ENCODE results near the gene AUTS2. TPM values are rescaled to one million over a fixed set of nuclear protein-coding genes. Genes with fewer than 3 reads are reported as not detected.

The AUTS2 gene
- total RNA-seq, 1 experiment from 2014 or later, result 256 TPM

DNA sequence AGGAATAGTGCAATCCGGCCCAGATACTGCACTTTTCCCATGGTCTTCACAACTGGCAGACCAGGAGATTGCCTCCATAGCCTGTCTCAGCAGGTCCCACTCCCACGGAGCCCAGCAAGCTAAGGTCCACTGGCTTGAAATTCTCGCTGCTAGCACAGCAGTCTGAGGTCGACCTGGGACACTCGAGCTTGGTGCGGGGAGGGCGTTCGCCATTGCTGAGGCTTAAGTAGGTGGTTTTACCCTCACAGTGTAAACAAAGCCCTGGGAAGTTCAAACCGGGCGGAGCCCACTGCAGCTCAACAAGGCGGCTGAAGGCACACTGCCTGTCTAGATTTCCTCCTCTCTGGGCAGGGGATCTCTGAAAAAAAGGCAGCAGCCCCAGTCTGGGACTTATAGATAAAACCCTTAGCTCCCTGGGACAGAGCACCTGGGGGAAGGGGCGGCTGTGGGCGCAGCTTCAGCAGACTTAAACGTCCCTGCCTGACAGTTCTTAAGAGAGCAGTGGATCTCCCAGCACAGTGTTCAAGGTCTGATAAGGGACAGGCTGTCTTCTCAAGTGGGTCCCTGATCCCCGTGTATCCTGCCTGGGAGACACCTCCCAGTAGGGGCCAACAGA is 1240.1 kb downstream of the AUTS2 start:
- peaks cover 27 to 44% of the 10 kb centered on the region in 2 experiments for H3K9me3 Mint-ChIP-seq
- WGBS (ENCODE audit: extremely low coverage, insufficient read length, low lambda C conversion rate), result no CpG with 5 or more reads among the region's 15 CpGs
- Histone ChIP-seq H2BK5ac (ENCODE audit: insufficient read length, low read length) (no peak overlapping the region), H2BK20ac (ENCODE audit: low read depth, low read length, poor library complexity, severe bottlenecking) (no peak overlapping the region), H3K9me3 (ENCODE audit: control insufficient read depth, low read depth, low read length) (no peaks in the 10 kb centered on the region), H2AK5ac (ENCODE audit: insufficient read length, low read length) (no peak overlapping the region), H2AFZ (ENCODE audit: low read length) (no peak overlapping the region), H4K20me1 (ENCODE audit: control insufficient read depth, insufficient read depth, insufficient read length) (no peaks in the 10 kb centered on the region), H3K4ac (ENCODE audit: low read depth, low read length) (no peak overlapping the region; the same call in 1 of the 2 replicates), H3K14ac (ENCODE audit: insufficient read depth, low read length) (no peak overlapping the region), H3K4me2 (ENCODE audit: insufficient read depth, insufficient read length, low read length) (no peak overlapping the region), H3K23me2 (ENCODE audit: insufficient read length, low read depth, low read length, poor library complexity, severe bottlenecking) (no peaks in the 10 kb centered on the region), H3K23ac (ENCODE audit: insufficient read length, low read depth, low read length) (no peak overlapping the region), H3K79me1 (ENCODE audit: insufficient read depth, low read depth, low read length, poor library complexity, severe bottlenecking) (no peaks in the 10 kb centered on the region), H2BK120ac (ENCODE audit: low read depth, low read length, poor library complexity, severe bottlenecking) (no peak overlapping the region), H3K9ac (ENCODE audit: extremely low read depth, insufficient read length, low read length) (no peak overlapping the region), H3T11ph (ENCODE audit: low read length) (no peak overlapping the region), H3K79me2 (ENCODE audit: insufficient read depth, low read length) (no peaks in the 10 kb centered on the region), H4K5ac (ENCODE audit: insufficient read length, low read depth, low read length) (no peak overlapping the region), H3K18ac (ENCODE audit: insufficient read length, low read depth, low read length) (no peak overlapping the region), H3K27ac (ENCODE audit: insufficient read length, low read depth, low read length) (no peak overlapping the region), H3K56ac (ENCODE audit: insufficient read length, low read depth, low read length) (no peak overlapping the region), H4K91ac (ENCODE audit: insufficient read length, low read depth, low read length) (no peak overlapping the region), H4K8ac (replicated peaks; ENCODE audit: insufficient read length, low read depth, low read length) (no peak overlapping the region), H3K4me1 (ENCODE audit: insufficient read depth, low read length) (no peaks in the 10 kb centered on the region; the same call in 1 of the 2 replicates), H2BK12ac (ENCODE audit: insufficient read length, low read depth, low read length) (no peak overlapping the region), H3K27me3 (ENCODE audit: insufficient read depth, low read length) (no peaks in the 10 kb centered on the region), H2BK15ac (ENCODE audit: low read depth, low read length) (no peak overlapping the region)
- peak overlapping the region in 1 of 3 experiments; percentile 53; a peak in 1 of 7 replicates for H3K27ac Mint-ChIP-seq
- H3K4me3 Mint-ChIP-seq, result no peak overlapping the region
- DNase-seq, result peak; percentile 20
- H3K36me3 Mint-ChIP-seq (ENCODE audit: insufficient read depth in 1 of 3, low read depth in 3 of 3), result peaks cover 19 to 48% (median 27%) of the 10 kb centered on the region in 3 experiments
- H3K27me3 Mint-ChIP-seq (ENCODE audit: low read depth), result peaks cover 6% of the 10 kb centered on the region
- peaks cover 20 to 22% of the 10 kb centered on the region in 2 experiments for H3K4me1 Mint-ChIP-seq
- TF ChIP-seq, protein P1, sequence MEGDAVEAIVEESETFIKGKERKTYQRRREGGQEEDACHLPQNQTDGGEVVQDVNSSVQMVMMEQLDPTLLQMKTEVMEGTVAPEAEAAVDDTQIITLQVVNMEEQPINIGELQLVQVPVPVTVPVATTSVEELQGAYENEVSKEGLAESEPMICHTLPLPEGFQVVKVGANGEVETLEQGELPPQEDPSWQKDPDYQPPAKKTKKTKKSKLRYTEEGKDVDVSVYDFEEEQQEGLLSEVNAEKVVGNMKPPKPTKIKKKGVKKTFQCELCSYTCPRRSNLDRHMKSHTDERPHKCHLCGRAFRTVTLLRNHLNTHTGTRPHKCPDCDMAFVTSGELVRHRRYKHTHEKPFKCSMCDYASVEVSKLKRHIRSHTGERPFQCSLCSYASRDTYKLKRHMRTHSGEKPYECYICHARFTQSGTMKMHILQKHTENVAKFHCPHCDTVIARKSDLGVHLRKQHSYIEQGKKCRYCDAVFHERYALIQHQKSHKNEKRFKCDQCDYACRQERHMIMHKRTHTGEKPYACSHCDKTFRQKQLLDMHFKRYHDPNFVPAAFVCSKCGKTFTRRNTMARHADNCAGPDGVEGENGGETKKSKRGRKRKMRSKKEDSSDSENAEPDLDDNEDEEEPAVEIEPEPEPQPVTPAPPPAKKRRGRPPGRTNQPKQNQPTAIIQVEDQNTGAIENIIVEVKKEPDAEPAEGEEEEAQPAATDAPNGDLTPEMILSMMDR (conservative IDR thresholded peaks at IDR 0.05), result no peak

Data from H9 (cell line).